ENCODE data around the gene GRIFIN.

DNA sequence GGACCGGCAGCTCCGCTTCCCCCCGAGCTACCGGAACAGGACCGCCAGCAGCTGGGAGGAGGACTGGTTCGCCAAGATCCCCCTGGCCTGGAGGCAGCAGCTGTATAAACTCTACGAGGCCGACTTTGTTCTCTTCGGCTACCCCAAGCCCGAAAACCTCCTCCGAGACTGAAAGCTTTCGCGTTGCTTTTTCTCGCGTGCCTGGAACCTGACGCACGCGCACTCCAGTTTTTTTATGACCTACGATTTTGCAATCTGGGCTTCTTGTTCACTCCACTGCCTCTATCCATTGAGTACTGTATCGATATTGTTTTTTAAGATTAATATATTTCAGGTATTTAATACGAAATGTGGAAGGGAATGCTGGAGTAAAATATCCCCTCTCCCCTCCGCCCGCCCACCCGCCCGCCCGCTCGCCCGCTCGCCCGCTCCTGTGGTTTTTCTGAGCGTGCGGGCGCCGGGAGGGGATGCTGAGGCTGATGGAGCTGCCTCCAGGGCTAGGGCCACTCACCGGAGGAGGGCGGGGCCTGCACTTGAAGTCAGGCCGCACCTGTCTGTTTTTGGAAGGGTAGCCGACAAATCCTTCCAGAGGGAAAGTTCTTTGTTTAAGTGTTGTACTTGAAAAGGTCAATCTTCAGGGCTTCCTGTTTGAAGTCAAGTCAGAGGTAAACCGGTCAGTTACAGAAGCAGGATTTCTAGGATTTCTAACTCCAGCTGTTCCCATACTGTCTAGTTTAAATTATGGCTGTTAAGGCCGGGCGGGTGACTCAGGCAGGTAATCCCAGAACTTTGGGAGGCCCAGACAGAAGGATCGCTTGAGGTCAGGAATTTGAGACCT lies 42.3 kb downstream of the GRIFIN start:
- TF ChIP-seq, protein P1, sequence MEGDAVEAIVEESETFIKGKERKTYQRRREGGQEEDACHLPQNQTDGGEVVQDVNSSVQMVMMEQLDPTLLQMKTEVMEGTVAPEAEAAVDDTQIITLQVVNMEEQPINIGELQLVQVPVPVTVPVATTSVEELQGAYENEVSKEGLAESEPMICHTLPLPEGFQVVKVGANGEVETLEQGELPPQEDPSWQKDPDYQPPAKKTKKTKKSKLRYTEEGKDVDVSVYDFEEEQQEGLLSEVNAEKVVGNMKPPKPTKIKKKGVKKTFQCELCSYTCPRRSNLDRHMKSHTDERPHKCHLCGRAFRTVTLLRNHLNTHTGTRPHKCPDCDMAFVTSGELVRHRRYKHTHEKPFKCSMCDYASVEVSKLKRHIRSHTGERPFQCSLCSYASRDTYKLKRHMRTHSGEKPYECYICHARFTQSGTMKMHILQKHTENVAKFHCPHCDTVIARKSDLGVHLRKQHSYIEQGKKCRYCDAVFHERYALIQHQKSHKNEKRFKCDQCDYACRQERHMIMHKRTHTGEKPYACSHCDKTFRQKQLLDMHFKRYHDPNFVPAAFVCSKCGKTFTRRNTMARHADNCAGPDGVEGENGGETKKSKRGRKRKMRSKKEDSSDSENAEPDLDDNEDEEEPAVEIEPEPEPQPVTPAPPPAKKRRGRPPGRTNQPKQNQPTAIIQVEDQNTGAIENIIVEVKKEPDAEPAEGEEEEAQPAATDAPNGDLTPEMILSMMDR (optimal IDR thresholded peaks at IDR 0.05 in 1 of 3, IDR thresholded peaks at IDR 0.05 in 1 of 3, conservative IDR thresholded peaks at IDR 0.05 in 1 of 3; ENCODE audit: extremely low read depth in 1 of 3, insufficient read depth in 2 of 3, low read length in 3 of 3), result no peak
- no peak for TF ChIP-seq EZH2 (IDR thresholded peaks at IDR 0.05; ENCODE audit: low read length)
